OCI-LY3 (cell line): ENCODE data around the gene TMEM119.

Experiments
- H2AFZ ChIP-seq: fragments of 200-600, 300-600 bp; shearing (Covaris generic); 2 replicates; pipeline ENCODE4 v1.6.0; 2014; ENCODE audit warnings: antibody characterized with exemption, low read depth, low read length
- H3K27ac ChIP-seq: fragments of 200-600, 300-600 bp; sonication (generic); 2 replicates; pipeline ENCODE4 v1.5.1; 2014; ENCODE audit warnings: mild to moderate bottlenecking, low read length, moderate library complexity, mixed read lengths
- H3K27me3 ChIP-seq: fragments of 200-600, 300-600 bp; sonication (generic); 2 replicates; pipeline ENCODE4 v1.6.1; 2014; ENCODE audit warnings: low read depth, low read length, mixed read lengths
- H3K36me3 ChIP-seq: fragments of 200-600, 300-600 bp; sonication (generic); replicated peaks from 2 replicates; pipeline ENCODE3; 2014; ENCODE audit warnings: low read depth, low read length, mixed read lengths
- H3K4me1 ChIP-seq: fragments of 300-600, 200-600 bp; sonication (generic); 2 replicates; pipeline ENCODE4 v1.6.1; 2014; ENCODE audit warnings: low read length, mixed read lengths
- H3K4me2 ChIP-seq: fragments of 200-600, 300-600 bp; sonication (generic); 2 replicates; pipeline ENCODE4 v1.6.1; 2014; ENCODE audit warnings: low read length, mixed read lengths
- H3K4me3 ChIP-seq: fragments of 300-600, 200-600 bp; sonication (generic); 2 replicates; pipeline ENCODE4 v1.5.1; 2014; ENCODE audit warnings: antibody characterized with exemption, mild to moderate bottlenecking, low read length, moderate library complexity
- H3K79me2 ChIP-seq: fragments of 300-600, 200-600 bp; shearing (Covaris generic); 2 replicates; pipeline ENCODE4 v1.6.1; 2014; ENCODE audit warnings: mild to moderate bottlenecking, low read length, mixed read lengths
- H3K9ac ChIP-seq: fragments of 300-600, 200-600 bp; shearing (Covaris generic); 2 replicates; pipeline ENCODE4 v1.6.0; 2014; ENCODE audit warnings: mild to moderate bottlenecking, low read length, moderate library complexity
- H3K9me3 ChIP-seq: fragments of 200-600, 300-600 bp; shearing (Covaris generic); 2 replicates; pipeline ENCODE4 v1.6.1; 2014; ENCODE audit warnings: low read length, mixed read lengths; ENCODE audit not compliant: insufficient read depth
- H4K20me1 ChIP-seq: fragments of 200-600, 300-600 bp; sonication (generic); 2 replicates; pipeline ENCODE4 v1.6.1; 2016; ENCODE audit warnings: low read length, mixed read lengths; ENCODE audit not compliant: insufficient read depth
- CTCF ChIP-seq: fragments of 200-600, 300-600 bp; sonication (generic); IDR thresholded peaks from 2 replicates; pipeline ENCODE4 v1.5.1; 2014; ENCODE audit warnings: antibody characterized with exemption, low read length, low read depth
- EZH2phosphoT487 ChIP-seq: fragments of 200-600 bp; shearing (Covaris generic); IDR thresholded peaks from 2 replicates; pipeline ENCODE4 v1.6.1; 2018; ENCODE audit warnings: antibody characterized with exemption, mixed run types, low read depth

Gene TMEM119

GRCh38 chr12:108615918-108616317 lies 18.0 kb upstream of the TMEM119 start:
- H3K9ac ChIP-seq = peak overlapping the region; percentile 64; the same call in 1 of the 2 replicates
- no peaks in the 10 kb centered on the region; the same call in 1 of the 2 replicates for H3K27me3 ChIP-seq
- peaks cover 51% of the 10 kb centered on the region for H3K4me1 ChIP-seq
- no peak overlapping the region for H3K4me3 ChIP-seq
- peak overlapping the region; percentile 59; the same call in 1 of the 2 replicates for H3K4me2 ChIP-seq
- no peaks in the 10 kb centered on the region for H3K79me2 ChIP-seq
- peak overlapping the region; percentile 91 for H3K27ac ChIP-seq
- H3K9me3 ChIP-seq = peaks cover 7% of the 10 kb centered on the region; the same call in 1 of the 2 replicates
- no peaks in the 10 kb centered on the region for H4K20me1 ChIP-seq
- peaks cover 7% of the 10 kb centered on the region for H3K36me3 ChIP-seq
- TF ChIP-seq CTCF = no peak
- TF ChIP-seq EZH2phosphoT487 = no peak
- H2AFZ ChIP-seq = no peak overlapping the region

- H3K4me1 ChIP-seq = peaks cover 51% of the 10 kb centered on the region
- no peaks in the 10 kb centered on the region for H3K79me2 ChIP-seq
- H3K27me3 ChIP-seq = no peaks in the 10 kb centered on the region; the same call in 1 of the 2 replicates
- no peak overlapping the region for H3K27ac ChIP-seq
- H3K36me3 ChIP-seq = peaks cover 7% of the 10 kb centered on the region
- H3K9ac ChIP-seq = no peak overlapping the region
- TF ChIP-seq EZH2phosphoT487 = no peak
- no peak for TF ChIP-seq CTCF
- no peak overlapping the region for H3K4me2 ChIP-seq
- H2AFZ ChIP-seq = no peak overlapping the region
- peaks cover 7% of the 10 kb centered on the region; the same call in 1 of the 2 replicates for H3K9me3 ChIP-seq
- no peak overlapping the region for H3K4me3 ChIP-seq
- H4K20me1 ChIP-seq = no peaks in the 10 kb centered on the region
Observed at GRCh38 chr12:108614639-108615038, 16.8 kb upstream of the TMEM119 start.

GRCh38 chr12:108614041-108614440 lies 16.2 kb upstream of the TMEM119 start:
- peaks cover 7% of the 10 kb centered on the region; the same call in 1 of the 2 replicates for H3K9me3 ChIP-seq
- peaks cover 7% of the 10 kb centered on the region for H3K36me3 ChIP-seq
- no peak overlapping the region for H3K9ac ChIP-seq
- H2AFZ ChIP-seq = no peak overlapping the region
- no peaks in the 10 kb centered on the region; the same call in 1 of the 2 replicates for H3K27me3 ChIP-seq
- H3K79me2 ChIP-seq = no peaks in the 10 kb centered on the region
- peak overlapping the region; percentile 33 for H3K4me2 ChIP-seq
- no peaks in the 10 kb centered on the region for H4K20me1 ChIP-seq
- H3K4me1 ChIP-seq = peaks cover 51% of the 10 kb centered on the region
- TF ChIP-seq CTCF = no peak
- TF ChIP-seq EZH2phosphoT487 = no peak
- H3K27ac ChIP-seq = no peak overlapping the region
- no peak overlapping the region for H3K4me3 ChIP-seq

GRCh38 chr12:108613548-108613947 lies 15.7 kb upstream of the TMEM119 start:
- no peaks in the 10 kb centered on the region for H4K20me1 ChIP-seq
- H3K27ac ChIP-seq = no peak overlapping the region
- no peak overlapping the region for H3K4me3 ChIP-seq
- peaks cover 7% of the 10 kb centered on the region for H3K36me3 ChIP-seq
- peaks cover 48% of the 10 kb centered on the region for H3K4me1 ChIP-seq
- peak overlapping the region; percentile 33 for H3K4me2 ChIP-seq
- H3K79me2 ChIP-seq = no peaks in the 10 kb centered on the region
- H3K27me3 ChIP-seq = no peaks in the 10 kb centered on the region; the same call in 1 of the 2 replicates
- H3K9ac ChIP-seq = no peak overlapping the region
- peaks cover 7% of the 10 kb centered on the region; the same call in 1 of the 2 replicates for H3K9me3 ChIP-seq
- no peak overlapping the region for H2AFZ ChIP-seq
- no peak for TF ChIP-seq EZH2phosphoT487
- TF ChIP-seq CTCF = no peak
